Activated CD4-positive, CD25-positive, alpha-beta regulatory T cell (primary cell): ENCODE results near the gene LIFR.

Experiments
- DNase-seq, 4 experiments: peaks; one replicate each; lab custom pipeline; 2025; lab: John Stamatoyannopoulos, UW

The LIFR gene

DNA sequence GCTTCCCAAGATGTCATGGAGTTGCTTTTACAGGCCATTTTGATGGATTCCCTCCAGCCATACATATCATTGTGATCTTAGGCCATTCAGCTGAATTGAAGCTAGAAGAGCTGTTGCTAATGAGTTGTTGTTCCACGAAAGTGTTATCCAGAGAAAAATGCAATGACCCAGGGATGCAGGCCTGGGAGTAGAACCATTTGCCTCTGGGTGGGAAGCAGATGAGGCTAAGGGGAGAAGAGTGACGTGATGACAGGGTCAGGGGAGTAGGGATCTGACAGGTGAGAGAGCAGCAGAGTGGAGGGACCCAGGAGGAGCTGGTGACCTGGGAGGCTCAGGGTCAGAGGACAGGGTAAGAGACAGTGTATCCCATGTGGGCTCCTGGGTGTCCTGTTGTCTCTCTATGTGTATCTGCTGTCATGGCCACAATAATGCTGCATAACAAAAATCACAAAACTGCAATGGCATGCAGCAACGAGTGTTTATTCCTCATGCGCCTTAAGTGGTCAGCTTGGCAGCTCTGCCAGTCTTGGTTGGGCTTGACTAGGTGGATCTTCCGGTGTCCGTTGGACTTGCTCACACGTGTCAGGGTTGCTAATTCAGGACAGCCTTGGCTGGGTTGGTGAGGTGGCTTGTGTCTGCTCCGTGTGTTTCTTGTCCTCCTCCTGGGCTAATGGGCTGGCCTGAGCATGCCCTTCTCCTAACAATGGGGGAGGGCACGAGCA lies 90.6 kb downstream of the LIFR start:
- DNase-seq = no peak

- no peak for DNase-seq
Observed at GRCh38 chr5:38465061-38465460, 91.4 kb downstream of the LIFR start.

DNA sequence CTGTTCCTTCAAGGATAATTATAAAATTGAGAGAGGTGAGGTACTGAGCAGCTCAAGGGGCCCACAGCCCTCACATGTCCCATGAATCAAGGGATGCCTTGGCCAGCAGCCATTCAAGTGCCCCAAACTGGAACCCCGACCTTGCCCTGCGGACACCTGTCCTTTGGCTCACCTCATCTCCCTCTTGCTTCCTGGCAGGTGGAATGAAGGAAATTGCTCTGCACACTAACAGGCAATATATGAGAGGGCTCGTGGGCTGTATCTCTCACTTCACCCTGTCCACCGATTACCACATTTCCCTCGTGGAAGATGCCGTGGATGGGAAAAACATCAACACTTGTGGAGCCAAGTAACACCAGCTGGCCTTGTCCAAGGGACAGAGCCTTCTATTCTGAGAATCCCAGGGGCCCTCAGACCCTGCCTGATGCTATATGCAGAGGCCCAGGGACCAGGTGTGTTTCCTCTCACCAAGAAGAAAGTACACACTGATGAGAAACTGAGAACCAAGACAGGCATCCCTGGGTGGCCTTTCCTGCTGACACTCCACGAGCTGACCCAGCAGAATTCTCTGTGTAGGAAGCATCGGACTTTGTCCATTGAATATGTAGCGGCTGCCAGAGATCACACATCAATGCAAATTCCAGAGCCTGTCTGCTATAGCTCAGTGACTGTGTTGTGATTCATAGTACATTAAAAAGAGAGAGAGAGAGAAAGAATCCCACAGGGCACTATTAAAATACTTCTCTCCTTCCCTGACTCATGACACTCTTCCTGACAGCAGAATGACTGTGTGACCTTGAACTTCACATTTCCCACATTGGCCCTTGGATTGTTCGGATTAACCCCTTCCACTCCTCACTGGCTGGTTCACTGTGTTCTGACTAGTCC lies 92.6 kb downstream of the LIFR start:
- no peak for DNase-seq

- DNase-seq = no peak
Observed at GRCh38 chr5:38462976-38463633, 93.3 kb downstream of the LIFR start.

DNA sequence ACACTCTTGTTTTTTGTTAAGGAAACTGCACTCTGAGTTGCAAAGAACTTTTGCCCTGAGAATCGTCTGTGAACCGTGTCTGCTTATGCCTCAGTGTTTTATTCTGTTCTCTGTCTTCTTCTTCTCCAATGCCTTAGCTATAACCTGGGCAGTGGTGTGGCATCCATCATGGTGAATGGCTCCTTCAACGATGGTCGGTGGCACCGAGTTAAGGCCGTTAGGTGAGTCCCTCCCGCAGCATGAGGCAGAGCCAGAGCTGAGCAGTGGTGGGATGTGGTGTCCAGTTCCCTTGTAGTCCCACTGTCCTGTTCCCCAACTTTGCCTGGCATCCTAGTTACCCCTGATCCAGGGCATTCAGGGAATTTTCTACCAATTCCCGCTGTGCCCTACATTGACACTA lies 98.3 kb downstream of the LIFR start:
- DNase-seq = no peak

DNA sequence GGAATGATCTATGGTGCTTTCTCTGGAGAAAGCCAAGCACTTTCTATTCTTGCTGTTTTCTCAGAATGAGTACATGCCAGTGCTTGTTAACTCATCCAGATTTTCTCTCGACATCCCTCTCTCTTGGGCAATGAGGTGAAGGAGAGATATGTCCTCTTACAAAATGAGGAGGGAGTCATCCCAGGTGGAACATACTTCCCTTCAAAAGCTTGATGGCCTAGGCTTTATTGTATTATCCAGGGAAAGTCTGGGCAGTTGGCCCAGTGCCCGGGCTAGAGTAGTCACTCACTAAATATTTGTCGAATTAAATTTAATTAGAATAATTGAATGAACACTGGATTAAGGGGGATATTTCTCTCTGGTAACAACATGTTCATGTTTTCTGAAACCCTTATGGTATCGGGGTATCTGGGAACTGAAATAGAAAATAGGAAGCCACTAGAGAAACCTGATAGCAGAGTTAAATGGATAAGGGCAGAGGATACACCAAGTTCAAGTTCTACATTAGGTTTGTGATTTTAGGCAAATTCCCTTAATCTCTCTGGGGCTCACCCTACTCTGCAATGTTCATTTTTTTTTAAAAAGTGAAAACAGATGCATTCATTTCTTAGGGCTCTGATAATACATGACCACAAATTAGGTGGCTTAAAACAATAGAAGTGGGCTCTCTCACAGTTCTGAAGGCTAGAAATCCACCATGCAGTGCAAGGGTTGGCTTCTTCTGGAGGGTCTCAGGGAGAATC lies 99.6 kb downstream of the LIFR start:
- DNase-seq = no peak

GRCh38 chr5:38455796-38456330 lies 100.6 kb downstream of the LIFR start:
- DNase-seq = no peak

DNA sequence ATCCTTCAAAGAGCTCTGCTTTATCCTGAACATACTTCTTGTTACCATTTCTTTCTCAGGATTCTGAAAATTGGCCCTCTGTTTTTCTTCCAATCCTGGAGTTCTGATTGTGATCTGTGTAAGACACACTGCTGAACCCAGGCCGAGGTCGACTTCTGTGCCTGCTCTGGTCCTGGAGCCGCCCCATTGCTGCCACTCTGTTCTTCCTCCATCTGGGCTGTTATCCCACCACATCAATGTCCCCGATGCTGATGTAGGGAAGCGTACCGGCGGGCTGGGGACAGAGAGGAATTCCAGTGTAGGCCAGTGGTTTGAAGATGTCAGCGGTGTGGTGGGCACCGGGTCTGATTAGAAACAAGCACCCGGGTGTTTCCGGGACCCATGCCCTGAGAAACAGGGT lies 102.5 kb downstream of the LIFR start:
- no peak for DNase-seq

GRCh38 chr5:38453506-38453905 lies 102.9 kb downstream of the LIFR start:
- DNase-seq = no peak

DNA sequence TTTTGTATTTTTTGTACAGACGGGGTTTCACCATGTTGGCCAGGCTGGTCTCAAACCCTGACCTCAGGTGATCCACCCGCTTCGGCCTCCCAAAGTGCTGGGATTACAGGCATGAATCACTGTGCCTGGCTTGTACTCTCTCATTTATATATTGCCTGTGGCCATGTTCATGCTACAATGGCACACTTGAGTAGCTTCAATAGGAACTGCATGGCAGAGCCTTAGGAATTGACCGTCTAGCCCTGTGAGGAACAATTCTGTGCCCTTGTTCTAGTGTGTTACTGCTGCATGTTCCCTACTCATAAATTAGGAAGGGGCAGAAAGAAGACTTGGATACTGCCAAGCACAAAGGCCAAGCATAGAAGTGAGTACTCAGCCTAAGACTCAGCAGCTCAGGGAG lies 104.2 kb downstream of the LIFR start:
- no peak for DNase-seq

DNA sequence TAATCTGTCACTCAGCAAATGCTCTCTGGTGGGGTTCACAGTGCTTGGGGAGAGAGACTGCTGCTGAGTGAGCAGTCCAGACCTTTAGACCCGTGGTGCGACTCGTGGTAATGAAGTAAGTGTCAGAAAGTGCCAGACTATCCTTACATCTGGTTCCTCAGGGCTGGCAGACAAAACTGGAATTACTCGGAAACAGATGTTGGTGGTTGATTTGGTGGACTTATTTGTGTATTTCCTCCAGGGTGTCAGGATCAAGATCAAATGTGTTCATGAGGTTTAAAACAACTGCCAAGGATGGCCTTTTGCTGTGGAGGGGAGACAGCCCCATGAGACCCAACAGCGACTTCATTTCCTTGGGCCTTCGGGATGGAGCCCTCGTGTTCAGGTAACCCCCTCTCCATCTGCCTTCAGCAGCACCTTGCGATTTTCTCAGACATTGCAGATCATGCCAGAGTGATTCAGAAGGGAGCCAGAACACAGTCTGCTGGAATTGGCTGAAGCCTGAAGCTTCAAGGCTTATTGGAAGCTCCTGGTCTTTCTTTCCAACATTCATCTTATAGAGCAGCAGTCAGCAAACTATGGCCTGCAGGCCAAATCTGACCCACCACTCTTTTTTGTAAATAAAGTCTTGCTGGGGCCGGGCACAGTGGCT lies 105.2 kb downstream of the LIFR start:
- DNase-seq = no peak

DNA sequence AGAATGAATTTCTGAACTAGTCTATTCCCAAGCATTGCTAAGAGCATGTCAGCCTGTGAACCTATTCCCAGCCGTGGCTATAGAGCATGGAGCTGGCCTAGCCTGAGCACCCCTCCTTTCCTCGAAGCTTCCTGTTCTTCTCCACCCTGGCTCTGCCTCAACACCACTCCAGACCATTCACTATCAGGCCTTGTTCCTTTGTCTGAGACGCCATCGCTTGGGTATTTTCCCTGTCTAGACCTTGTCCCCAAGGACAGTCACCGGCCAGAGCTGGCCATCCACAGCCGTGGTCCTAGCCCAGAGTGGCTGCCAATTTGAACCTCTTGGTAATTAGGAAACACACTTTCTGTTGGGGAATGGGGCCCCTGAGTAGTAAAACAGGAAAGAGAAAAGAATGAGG lies 105.8 kb downstream of the LIFR start:
- DNase-seq = no peak

- no peak for DNase-seq
Observed at GRCh38 chr5:38448568-38449350, 107.7 kb downstream of the LIFR start.

DNA sequence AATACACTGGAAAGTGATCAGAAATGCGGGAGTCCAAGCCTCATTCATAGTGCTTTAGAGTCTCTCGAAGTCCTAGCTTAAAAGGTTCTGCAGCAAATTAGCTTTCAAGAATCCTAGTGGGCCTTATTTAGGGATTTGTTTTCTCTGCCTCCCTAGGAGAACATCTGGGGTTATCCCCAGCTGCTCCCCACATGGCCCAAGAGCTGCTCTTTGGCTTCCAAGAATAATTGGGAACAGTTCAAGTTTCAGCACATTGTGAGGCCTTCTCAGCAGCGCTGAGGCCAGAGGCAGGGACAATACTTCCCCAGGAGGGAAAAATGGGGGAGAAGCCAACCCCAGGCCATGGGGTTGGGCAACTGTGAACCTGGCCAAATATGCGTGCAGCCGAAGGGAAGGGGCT lies 108.7 kb downstream of the LIFR start:
- no peak for DNase-seq

- no peak for DNase-seq
Observed at GRCh38 chr5:38447056-38447455, 109.4 kb downstream of the LIFR start.

- no peak for DNase-seq
Observed at GRCh38 chr5:38446029-38446522, 110.4 kb downstream of the LIFR start.

DNA sequence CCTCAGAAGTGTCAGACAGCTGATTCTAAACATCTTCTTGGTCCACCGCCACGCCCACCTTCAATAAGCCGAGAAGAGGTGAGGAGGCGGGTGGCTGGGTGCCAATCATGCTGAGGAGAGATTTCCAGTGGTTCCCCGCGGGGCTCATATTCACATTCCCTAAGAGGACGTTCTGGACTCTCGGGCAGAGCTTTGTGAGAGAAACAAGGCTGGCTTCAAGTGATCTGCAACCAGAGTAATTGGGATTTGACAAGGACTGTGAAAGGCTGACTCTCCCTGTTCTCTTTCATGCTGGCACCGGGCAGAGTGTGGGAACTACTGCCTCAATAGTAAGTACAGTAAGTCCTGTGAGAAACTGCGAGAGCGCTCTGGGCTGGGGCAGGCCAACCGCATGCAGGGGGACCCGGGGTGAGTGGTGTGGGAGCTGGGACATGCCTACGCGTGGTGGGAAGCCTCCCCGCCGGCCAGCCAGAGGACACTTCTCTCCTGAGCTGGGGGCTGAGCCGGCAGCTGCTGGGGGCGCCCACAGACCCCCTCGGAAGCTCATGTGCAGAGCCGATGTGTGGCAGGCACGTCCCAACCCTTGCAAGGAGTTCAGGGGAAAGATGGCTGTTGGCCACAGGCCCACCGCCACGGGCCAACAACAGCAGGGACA lies 110.9 kb downstream of the LIFR start:
- DNase-seq = no peak

- DNase-seq = no peak
Observed at GRCh38 chr5:38443390-38443789, 113.1 kb downstream of the LIFR start.

GRCh38 chr5:38442247-38442573 lies 114.2 kb downstream of the LIFR start:
- no peak for DNase-seq
